ENCODE measurements around the gene KHDC4. TPM values are rescaled to one million over a fixed set of nuclear protein-coding genes. Genes with fewer than 3 reads are reported as not detected.
"Not testable (repeated sequence)": the region's sequence is repeated elsewhere in the genome, so short reads cannot be mapped to it uniquely, and the experiment has no call there.

KHDC4 gene
- total and polyA plus RNA-seq, 2 of the 13 experiments (the other 11 are each of a cell fraction or from before 2014, with no cell fraction given) = 33.5 to 92.0 TPM

GRCh38 chr1:155895617-155896016 lies 38.6 kb downstream of the KHDC4 start:
- WGBS (ENCODE audit: low lambda C conversion rate) = 94% methylated on average over 6 of the region's 6 CpGs
- H3K9me3 ChIP-seq (ENCODE audit: low read length); FAIRE-seq; H3K4me3 ChIP-seq (replicated peaks in 1 of 3; ENCODE audit: insufficient read depth in 1 of 3, low read depth in 2 of 3, low read length in 3 of 3); DNase-seq (ENCODE audit: low spot score); H2AFZ ChIP-seq (ENCODE audit: low read length); H4K20me1 ChIP-seq (ENCODE audit: insufficient read depth, low read length); POLR2A ChIA-PET; BruUV-seq (replicated peaks); H3K79me2 ChIP-seq (ENCODE audit: insufficient read depth, low read length); H3K27ac ChIP-seq (ENCODE audit: extremely low read length, insufficient read depth, low read length); ATAC-seq; CTCF ChIA-PET (ENCODE audit: low intra/inter-chr PET ratio, low total read pairs); H3K9ac ChIP-seq (ENCODE audit: insufficient read depth, low read depth, low read length); in situ Hi-C loops (cut with HindIII; ENCODE audit: extremely low pct_ligation_motif_present, low pct_unique_long_range_greater_than_20kb); H3K4me2 ChIP-seq (ENCODE audit: low read depth, low read length); H3K27me3 ChIP-seq (ENCODE audit: control insufficient read depth in 1 of 2, insufficient read depth in 2 of 2, low read length in 2 of 2): not testable (repeated sequence)
- H3K36me3 ChIP-seq (replicated peaks in 1 of 2; ENCODE audit: control insufficient read depth in 1 of 2, insufficient read depth in 2 of 2, low read length in 2 of 2) = peaks cover 8 to 11% of the 10 kb centered on the region in 2 experiments; a peak in 4 of 5 replicates
- intact Hi-C loops (cut with micrococcal nuclease; ENCODE audit: unreplicated experiment) = loop anchor here (10.0 kb wide), 1 partner anchor 1519 kb away; no protein-coding TSS in a partner anchor
- 0 out of 2 replicates have a peak, but pooled peaks have one; percentile 38 for TF ChIP-seq ZNF121 (CRISPR knock-in tag; IDR thresholded peaks at IDR 0.05)
- H3K4me1 ChIP-seq (ENCODE audit: insufficient read depth, low read length) = peaks cover 25% of the 10 kb centered on the region

- Histone ChIP-seq H3K27ac (ENCODE audit: extremely low read length, insufficient read depth, low read length) (peak overlapping the region; percentile 49), H3K4me2 (ENCODE audit: low read depth, low read length) (peak overlapping the region; percentile 22), H3K27me3 (ENCODE audit: control insufficient read depth in 1 of 2, insufficient read depth in 2 of 2, low read length in 2 of 2) (no peaks in the 10 kb centered on the region), H2AFZ (ENCODE audit: low read length) (no peak overlapping the region), H3K4me1 (ENCODE audit: insufficient read depth, low read length) (peaks cover 33% of the 10 kb centered on the region), H3K9me3 (ENCODE audit: low read length) (no peaks in the 10 kb centered on the region), H4K20me1 (ENCODE audit: insufficient read depth, low read length) (no peaks in the 10 kb centered on the region), H3K79me2 (ENCODE audit: insufficient read depth, low read length) (no peaks in the 10 kb centered on the region), H3K36me3 (replicated peaks in 1 of 2; ENCODE audit: control insufficient read depth in 1 of 2, insufficient read depth in 2 of 2, low read length in 2 of 2) (no peaks in the 10 kb centered on the region), H3K9ac (ENCODE audit: insufficient read depth, low read depth, low read length) (peak overlapping the region; percentile 14; the same call in 1 of the 2 replicates), H3K4me3 (replicated peaks in 1 of 3; ENCODE audit: insufficient read depth in 1 of 3, low read depth in 2 of 3, low read length in 3 of 3) (no peak overlapping the region)
- DNase-seq (ENCODE audit: low spot score) (peak; percentile 85), ATAC-seq (peak; percentile 85), FAIRE-seq (peak; percentile 65)
- intact Hi-C loops (cut with micrococcal nuclease; ENCODE audit: unreplicated experiment) (loop anchor here (10.0 kb wide), 1 partner anchor 1521 kb away; no protein-coding TSS in a partner anchor), in situ Hi-C loops (cut with HindIII; ENCODE audit: extremely low pct_ligation_motif_present, low pct_unique_long_range_greater_than_20kb) (no loop called here)
- 22% methylated on average over 10 of the region's 10 CpGs for WGBS (ENCODE audit: low lambda C conversion rate)
- POLR2A ChIA-PET = interaction anchor here (0.8 to 1.7 kb wide), 3 partner anchors 18 to 41 kb away, joined by 4 to 12 read pairs (median 11); partner anchors contain the start of genes KHDC4, RIT1 and SYT11
- TSS peak; percentile 91 for BruUV-seq (replicated peaks)
- CTCF ChIA-PET (ENCODE audit: low intra/inter-chr PET ratio, low total read pairs) = no interaction called here
- TF ChIP-seq PAXIP1 (CRISPR knock-in tag; conservative IDR thresholded peaks at IDR 0.05) (peak; percentile 51), TOPORS (CRISPR knock-in tag; IDR thresholded peaks at IDR 0.05) (no peak), ZNF431 (CRISPR knock-in tag; IDR thresholded peaks at IDR 0.05; ENCODE audit: borderline replicate concordance, low read depth) (no peak), ETV6 (CRISPR knock-in tag; conservative IDR thresholded peaks at IDR 0.05) (no peak), MAX (IDR thresholded peaks at IDR 0.05) (no peak), IKZF5 (CRISPR knock-in tag; IDR thresholded peaks at IDR 0.05) (peak; percentile 56; the same call in 1 of the 2 replicates), ZNF678 (CRISPR knock-in tag; IDR thresholded peaks at IDR 0.05) (no peak), ZFYVE20 (CRISPR knock-in tag; IDR thresholded peaks at IDR 0.05; ENCODE audit: borderline replicate concordance, low read depth) (no peak), PITX1 (CRISPR knock-in tag; IDR thresholded peaks at IDR 0.05) (no peak), KAT7 (CRISPR knock-in tag; IDR thresholded peaks at IDR 0.05; ENCODE audit: borderline replicate concordance) (peak; percentile 68; the same call in 1 of the 2 replicates), SOX5 (CRISPR knock-in tag; IDR thresholded peaks at IDR 0.05; ENCODE audit: borderline replicate concordance) (peak; percentile 73; the same call in 1 of the 2 replicates)
Measured at GRCh38 chr1:155893389-155894142, 40.6 kb downstream of the KHDC4 start.
